ENCODE measurements around the gene RHOB.
"Not testable (repeated sequence)": the region's sequence is repeated elsewhere in the genome, so short reads cannot be mapped to it uniquely, and the experiment has no call there.

The RHOB gene

DNA sequence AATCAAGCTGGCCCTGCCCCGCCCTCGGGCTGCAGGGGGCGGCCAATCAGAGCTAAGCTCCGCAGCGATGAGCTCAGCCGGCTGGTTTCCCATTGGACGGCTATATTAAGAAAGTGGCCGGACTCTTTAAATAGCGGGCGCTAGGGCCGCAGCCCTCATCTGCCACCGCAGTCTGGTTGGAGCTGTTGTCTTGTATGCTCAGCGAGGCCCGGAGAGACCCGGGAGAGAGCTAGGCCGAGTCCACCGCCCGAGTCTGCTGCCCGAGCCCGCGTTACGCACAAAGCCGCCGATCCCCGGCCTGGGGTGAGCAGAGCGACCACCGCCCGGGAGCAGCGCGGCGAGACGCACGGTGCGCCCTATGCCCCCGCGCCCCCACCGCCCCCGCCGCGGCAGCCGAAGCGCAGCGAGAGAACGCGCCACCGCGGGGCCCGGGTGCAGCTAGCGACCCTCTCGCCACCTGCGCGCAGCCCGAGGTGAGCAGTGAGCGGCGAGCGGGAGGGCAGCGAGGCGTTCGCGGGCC, at the start of gene RHOB:
Gene RHOB (plus strand): TSS at position 158 of the 520 bp plus-strand sequence. CDS start 392 bp downstream, outside the sequence.
- peak; percentile 97 for DNase-seq

GRCh38 chr2:20397811-20398447, 48.9 kb upstream of the RHOB start:
- DNase-seq: no peak

- DNase-seq: no peak
Observed at GRCh38 chr2:20398956-20399567, 47.8 kb upstream of the RHOB start.

DNA sequence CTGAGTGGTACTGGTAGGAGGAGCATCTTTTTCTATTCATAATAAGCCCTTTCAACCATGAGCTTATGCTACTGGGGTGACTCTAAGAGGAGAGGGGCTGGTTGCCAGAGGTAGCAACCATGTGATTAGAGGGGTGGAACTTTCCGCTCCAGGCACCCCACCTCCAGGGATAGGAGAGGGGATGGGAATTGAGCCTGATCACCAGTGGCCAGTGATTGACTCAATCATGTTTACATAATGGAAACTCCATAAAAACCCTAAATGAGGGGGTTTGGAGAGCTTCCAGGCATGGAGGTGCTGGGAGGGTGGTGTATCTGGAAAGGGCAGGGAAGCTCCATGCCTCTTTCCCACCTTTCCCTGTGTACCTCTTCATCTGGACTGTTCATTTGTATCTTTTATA, 46.6 kb upstream of the RHOB start:
- DNase-seq: no peak

GRCh38 chr2:20400787-20401488, 45.9 kb upstream of the RHOB start:
- DNase-seq: no peak

- DNase-seq: no peak
Observed at GRCh38 chr2:20401489-20401835, 45.4 kb upstream of the RHOB start.

DNA sequence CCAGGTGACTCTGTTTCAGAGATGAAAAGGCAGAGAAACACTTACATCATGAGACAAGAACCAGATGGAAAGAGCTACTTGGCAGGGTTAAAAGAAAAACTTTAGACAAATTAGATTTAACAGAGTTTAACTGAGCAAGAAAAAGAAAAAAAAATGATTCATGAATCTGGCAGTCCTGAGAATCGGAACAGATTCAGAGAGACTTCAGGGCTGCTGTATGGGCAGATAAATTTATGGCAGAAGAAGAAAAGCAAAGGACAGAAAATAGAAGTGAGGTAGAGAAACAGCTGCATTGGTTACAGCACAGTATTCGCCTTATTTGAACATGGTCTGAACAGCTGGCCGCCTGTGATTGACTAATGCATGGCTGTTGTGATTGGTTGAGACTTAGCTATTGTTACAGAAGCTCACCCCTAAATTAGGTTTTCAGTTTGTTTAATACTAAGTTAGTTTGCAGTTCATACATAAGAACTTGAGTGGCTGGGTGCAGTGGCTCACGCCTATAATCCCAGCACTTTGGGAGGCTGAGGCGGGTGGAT, 43.0 kb upstream of the RHOB start:
- DNase-seq: no peak

DNA sequence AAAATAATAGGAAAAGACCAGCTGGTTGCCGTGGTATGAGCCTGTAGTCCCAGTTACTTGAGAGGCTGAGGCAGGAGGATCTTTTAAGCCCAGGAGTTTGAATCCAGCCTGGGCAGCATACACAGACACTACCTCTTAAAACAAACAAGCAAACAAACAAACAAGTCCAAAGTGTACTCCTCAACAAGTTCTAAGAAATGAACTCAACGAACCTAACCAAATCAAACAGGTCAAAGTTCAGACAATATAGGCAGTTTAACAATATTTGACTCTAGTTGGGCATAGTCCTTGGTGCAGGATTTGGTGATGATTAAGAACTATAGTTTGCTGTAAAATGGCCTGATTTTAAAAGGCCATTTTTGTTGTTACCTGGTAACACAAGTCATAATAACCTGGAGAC, 41.9 kb upstream of the RHOB start:
- no peak for DNase-seq

DNA sequence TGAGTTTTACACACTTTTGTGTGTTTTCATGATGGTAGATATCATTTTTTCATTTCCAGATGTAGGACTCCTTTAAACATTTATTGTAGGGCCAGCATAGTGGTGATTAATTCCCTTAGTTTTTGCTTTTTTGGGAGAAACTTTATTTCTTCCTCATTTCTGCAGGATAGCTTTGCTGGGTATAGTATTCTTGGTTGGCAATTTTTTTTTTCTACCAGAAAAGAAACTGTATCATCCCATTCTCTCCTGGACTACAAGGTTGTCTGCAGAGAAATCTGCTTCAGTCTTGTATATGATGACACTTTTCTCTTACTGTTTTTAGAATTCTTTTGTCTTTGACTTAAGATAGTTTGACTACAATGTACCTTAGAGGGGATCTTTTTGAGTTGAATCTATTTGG, 37.8 kb upstream of the RHOB start:
- no peak for DNase-seq

GRCh38 chr2:20410556-20411277, 36.2 kb upstream of the RHOB start:
- no peak for DNase-seq

GRCh38 chr2:20411361-20411894, 35.4 kb upstream of the RHOB start:
- DNase-seq: peak; percentile 25

GRCh38 chr2:20414806-20415205, 32.1 kb upstream of the RHOB start:
- DNase-seq: no peak

GRCh38 chr2:20415511-20415918, 31.4 kb upstream of the RHOB start:
- no peak for DNase-seq

GRCh38 chr2:20416723-20417122, 30.2 kb upstream of the RHOB start:
- no peak for DNase-seq

DNA sequence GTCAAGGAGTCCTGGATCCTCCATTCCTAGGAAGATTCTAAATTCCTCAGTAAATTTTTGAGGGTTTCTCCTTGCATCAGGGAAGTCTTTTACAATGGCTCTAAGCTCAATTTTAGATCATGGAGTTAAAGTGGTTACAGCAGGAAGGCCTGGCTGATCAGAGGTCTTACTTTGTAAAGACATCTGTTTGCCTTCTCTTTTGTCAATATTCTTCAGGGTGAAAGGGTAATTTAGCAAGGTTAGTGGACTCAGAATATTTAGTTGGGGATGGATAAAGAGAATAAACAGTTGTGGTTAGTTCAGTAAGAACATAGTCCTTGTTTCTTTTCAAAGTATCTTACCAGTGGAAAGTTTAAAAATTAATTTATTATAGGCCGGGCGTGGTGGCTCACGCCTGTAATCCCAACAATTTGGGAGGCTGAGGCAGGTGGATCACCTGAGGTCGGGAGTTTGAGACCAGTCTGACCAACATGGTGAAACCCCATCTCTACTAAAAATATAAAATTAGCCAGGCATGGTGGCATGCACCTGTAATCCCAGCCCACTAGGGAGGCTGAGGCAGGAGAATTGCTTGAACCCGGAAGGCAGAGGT, 29.5 kb upstream of the RHOB start:
- DNase-seq: not testable (repeated sequence)

DNA sequence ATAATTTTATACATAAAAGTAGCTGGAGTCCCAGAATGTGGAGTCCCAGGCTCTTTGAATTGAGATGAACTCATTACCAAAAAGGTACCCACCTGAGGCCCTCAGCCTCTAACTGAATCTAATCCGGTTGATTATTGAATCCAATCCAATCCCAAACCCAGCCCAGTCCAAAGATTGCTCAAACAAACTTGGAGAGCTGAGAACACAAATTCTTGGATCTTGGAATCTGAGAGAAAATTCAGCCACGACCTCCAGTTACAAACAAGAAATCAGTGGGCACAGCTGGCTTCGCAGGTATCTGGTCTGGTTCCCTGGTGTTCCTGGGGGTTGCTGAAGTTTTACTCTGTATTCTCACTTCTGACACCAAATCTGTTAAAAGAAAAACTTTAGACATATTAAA, 28.4 kb upstream of the RHOB start:
- DNase-seq: no peak

- DNase-seq: no peak
Observed at GRCh38 chr2:20419007-20419576, 27.8 kb upstream of the RHOB start.

GRCh38 chr2:20419752-20420151, 27.1 kb upstream of the RHOB start:
- DNase-seq: no peak

DNA sequence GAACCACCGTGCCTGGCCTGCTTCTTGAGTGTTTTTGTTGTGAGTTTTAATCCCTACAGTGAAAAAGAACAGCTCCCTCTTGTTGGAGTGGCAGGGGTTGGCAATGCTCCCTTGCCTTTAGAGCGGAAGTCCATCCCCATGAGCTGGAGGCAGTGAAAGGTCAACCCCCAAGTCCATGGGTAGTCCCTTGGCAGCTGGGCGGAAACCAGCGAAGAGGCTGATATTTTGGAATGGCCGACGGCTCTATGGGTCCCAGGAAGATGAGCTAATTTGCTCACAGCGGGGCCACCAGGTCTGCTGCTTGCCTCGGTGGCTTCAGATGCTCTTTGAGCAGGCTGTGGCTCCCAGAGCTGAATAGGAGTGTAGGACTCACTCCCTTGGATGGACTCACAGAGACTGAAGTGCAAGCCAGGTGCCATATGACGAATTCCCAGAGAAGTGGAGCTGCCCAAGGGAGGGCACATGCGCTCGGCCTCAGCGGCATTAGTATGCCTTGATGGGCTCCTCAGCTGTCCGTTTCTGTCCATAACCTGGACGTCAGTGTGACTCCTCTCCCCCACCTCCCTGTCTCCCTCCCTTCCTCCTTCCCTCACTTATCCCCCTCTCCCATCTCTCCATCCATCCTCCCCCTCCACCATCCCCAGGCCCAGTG, 25.4 kb upstream of the RHOB start:
- DNase-seq: no peak

GRCh38 chr2:20421988-20422370, 24.9 kb upstream of the RHOB start:
- DNase-seq: no peak

- no peak for DNase-seq
Observed at GRCh38 chr2:20422402-20423271, 24.2 kb upstream of the RHOB start.

Data from DMS153 (cell line).